ENCODE measurements around the gene EYS.

EYS gene

DNA sequence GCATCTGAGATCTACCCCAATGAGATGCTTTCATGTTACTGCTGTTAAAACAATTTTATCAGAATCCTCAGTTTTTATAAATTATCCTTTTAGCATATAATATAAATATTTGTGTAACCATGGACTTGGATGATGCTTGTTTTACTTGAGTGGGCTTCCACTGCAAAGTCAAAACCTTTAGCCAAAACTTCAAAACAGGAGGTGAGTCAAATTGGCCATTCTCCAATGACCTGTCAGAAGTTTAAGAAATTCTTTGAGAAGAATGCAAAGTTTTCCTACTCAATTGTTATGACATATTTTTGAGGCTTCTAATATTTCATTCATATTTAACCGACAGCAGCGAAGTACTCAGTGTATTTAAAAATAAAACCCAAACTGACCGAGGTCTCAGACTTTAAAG is 507.9 kb downstream of the EYS start:
- DNase-seq, result no peak

GRCh38 chr6:65191471-65191870 is 515.6 kb downstream of the EYS start:
- DNase-seq, result no peak

DNA sequence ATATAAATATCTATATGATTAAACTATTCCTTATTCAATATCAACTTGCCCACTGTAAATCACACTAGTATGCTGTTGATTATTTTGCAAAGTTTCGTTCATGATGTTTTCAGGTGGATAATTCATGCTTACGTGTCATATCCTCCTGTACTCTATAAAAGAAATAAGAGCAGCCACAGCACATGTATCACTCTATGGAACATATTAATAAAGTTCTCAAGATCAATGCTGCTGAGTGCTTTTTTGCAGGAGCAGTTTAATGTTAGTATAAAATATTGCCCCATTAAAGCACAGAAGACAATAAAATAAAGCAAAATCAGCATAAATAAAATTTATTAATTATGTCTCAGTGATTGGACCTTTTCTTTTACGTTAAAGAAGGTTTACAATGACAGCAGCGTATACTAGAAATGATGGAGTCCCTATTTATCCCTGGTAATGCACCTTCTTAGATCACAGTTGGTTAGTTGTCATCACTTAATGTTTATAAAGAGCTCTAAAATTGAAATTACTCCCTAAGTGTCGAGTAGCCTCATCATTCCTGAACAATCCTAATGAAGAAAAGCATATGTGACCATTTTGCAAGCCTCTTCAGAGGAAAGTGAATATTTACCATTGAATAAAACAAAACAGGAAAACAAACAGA is 517.7 kb downstream of the EYS start:
- DNase-seq, result no peak

- no peak for DNase-seq
Measured at GRCh38 chr6:65186826-65187225, 520.2 kb downstream of the EYS start.

- no peak for DNase-seq
Measured at GRCh38 chr6:65182681-65183080, 524.3 kb downstream of the EYS start.

DNA sequence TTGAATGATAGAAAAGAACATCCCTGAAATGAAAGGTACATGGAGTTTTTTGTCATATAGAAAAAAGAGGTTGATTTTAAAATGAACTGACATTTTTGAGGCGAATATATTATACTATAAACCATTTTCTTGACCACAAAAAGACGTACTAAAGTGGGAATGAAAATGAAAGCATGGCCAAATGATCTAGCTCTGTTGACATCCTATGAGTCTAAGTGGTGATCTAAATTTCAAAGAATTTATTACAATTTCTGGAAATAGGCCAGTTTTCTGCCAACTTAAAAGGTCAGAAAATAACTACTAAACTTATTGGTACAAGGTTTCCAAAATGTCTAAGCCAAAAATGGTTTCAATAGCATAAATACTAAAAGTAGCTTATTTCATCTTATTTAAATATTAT is 536.8 kb downstream of the EYS start:
- no peak for DNase-seq

- DNase-seq, result no peak
Measured at GRCh38 chr6:65161661-65162060, 545.4 kb downstream of the EYS start.

- no peak for DNase-seq
Measured at GRCh38 chr6:65157025-65157424, 550.0 kb downstream of the EYS start.

GRCh38 chr6:65155083-65155482 is 551.9 kb downstream of the EYS start:
- no peak for DNase-seq

DNA sequence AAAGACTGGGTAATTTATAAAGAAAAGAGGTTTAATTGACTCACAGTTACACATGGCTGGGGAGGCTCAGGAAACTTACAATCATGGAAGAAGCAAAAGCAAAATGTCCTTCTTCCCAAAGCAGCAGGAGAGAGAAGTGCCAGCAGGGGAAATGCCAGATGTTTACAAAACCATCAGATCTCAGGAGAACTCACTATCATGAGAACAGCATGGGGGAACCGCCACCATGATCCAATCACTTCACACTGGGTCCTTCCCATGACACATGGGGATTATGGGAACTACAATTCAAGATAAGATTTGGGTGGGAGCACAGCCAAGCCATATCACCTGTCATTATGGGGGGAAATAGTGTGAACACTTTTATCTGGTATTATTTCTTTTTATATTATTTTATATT is 557.2 kb downstream of the EYS start:
- no peak for DNase-seq

GRCh38 chr6:65148839-65149238 is 558.2 kb downstream of the EYS start:
- DNase-seq, result no peak

DNA sequence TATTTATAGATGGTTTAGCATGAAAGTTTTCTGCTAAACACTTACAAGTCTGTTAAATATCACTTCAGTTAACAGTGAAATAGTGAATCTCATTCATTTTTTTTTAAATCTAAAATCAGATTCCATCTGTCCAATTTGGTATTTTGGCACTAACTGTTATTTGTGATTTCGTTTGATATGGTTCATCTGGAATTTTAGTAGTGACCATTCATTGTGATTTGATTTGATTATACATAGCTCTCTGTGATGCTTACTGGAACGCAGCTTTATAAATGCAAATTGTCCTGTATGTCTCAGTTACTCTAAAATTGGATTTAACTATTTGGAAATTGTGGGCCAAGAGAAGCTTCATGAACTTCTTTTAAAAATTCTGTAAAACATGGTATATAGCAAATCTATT is 571.5 kb downstream of the EYS start:
- DNase-seq, result no peak

DNA sequence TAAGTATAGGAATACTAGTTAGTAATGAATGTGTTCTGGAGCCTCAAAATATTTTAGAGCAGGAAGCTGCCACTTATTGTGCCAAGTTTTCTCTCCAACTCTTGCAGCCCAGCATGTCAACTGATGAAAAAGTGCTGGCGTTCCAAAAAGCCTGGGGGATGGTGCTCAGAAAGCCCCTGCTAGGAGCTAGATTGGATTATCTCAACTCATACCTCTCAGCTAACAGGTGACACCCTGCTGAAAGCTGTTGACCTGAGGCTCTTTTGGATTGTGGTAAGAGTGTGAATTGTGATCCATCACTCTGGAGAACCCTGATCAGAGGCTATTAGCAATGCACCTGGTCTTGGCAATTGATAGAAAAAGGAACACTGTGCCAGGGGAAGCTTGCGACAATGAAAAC is 580.4 kb downstream of the EYS start:
- DNase-seq, result no peak

- DNase-seq, result no peak
Measured at GRCh38 chr6:65123521-65123920, 583.5 kb downstream of the EYS start.

- no peak for DNase-seq
Measured at GRCh38 chr6:65117817-65118409, 589.1 kb downstream of the EYS start.

GRCh38 chr6:65116326-65116725 is 590.7 kb downstream of the EYS start:
- DNase-seq, result no peak

GRCh38 chr6:65113581-65113980 is 593.4 kb downstream of the EYS start:
- DNase-seq, result no peak

GRCh38 chr6:65112435-65112834 is 594.6 kb downstream of the EYS start:
- no peak for DNase-seq

- no peak for DNase-seq
Measured at GRCh38 chr6:65110031-65110430, 597.0 kb downstream of the EYS start.

GRCh38 chr6:65098349-65098748 is 608.7 kb downstream of the EYS start:
- no peak for DNase-seq

- no peak for DNase-seq
Measured at GRCh38 chr6:65091561-65091960, 615.5 kb downstream of the EYS start.

- no peak for DNase-seq
Measured at GRCh38 chr6:65088575-65088974, 618.5 kb downstream of the EYS start.

DNA sequence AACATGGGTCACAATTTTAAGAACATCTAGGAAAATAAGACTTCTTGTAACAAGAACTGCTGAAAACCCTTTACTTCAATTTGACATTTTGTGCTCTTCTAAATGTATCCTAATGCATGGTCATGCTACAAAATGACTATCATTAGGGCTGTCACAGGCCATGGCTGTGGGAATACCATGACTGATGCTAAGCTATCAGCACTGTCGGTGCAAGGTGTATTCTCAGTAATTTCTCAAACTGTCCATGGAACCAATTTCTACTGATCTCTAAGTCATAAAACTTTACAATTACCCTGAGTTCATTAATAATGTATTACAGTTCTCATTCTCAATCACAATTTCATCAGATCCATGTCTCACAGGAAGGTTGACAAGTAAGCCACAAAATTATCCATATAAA is 625.3 kb downstream of the EYS start:
- no peak for DNase-seq

DNA sequence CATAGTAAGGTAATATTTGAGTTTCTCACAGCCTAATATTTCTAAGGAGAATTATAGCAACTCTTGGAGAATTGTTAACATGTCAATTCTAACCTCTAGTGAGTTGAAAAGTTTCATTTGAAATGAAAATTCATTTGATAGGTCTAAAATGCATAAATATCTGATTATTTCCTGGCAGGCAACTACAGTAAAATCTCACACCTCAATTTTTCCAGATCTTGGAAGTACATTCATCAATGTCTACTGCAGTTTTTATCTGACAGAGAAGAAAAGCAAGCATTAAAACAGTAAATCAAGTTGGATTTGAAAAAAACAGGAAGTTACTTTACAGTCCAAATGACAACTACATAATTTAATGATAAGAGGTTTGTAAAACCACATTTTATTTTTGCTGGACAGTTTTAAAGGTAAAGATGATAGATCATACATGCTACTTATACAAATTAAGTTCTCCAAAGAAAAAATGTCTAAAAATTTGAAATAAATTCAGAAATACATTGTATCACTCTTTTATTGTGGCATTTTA is 631.3 kb downstream of the EYS start:
- no peak for DNase-seq

DNA sequence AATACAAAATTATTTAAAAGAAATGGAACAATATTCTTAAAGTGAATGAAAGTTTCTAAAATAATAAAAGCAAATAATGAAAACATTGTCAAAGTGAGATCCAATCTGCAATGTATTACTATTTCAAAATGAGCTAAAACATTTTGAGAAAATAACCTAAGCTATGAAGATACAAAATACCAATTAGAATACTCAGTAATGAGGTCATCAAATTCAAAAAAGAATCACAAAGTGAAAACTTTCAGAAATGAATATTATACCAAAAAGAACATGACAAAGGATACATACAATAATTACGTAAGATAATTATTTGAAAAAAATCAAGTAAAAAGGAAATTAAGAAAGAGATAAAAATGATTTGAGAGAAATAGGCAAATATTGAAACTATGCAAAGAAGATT is 634.5 kb downstream of the EYS start:
- DNase-seq, result no peak

All from stimulated activated CD4-positive, alpha-beta T cell treated with anti-CD3 and anti-CD28 coated beads, Interleukin-4, amount 100 ng/mL, for 1 hour (primary cell).